ENCODE measurements around the gene RBFA.

RBFA gene

DNA sequence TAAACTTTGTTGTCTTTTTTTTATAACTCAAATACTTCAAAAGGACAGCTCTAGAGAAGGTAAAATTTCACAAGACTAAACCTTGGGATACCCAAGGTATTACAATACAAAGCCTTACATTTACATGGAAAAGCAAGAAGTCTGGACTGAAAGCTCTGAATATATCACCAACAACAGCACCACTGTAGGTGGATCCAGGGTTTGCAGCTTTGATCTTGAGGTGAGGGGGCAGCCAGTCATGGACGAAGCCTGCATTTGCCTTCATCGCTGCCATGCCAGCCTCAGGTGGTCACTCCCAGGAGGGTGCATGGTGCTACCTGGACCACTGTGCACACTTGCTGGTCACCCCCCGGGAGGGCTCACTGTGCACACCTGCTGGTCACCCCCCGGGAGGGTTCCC, 36.6 kb downstream of the RBFA start:
- in situ Hi-C loops (cut with MboI; ENCODE audit: low sequenced_read_pairs): no loop called here

DNA sequence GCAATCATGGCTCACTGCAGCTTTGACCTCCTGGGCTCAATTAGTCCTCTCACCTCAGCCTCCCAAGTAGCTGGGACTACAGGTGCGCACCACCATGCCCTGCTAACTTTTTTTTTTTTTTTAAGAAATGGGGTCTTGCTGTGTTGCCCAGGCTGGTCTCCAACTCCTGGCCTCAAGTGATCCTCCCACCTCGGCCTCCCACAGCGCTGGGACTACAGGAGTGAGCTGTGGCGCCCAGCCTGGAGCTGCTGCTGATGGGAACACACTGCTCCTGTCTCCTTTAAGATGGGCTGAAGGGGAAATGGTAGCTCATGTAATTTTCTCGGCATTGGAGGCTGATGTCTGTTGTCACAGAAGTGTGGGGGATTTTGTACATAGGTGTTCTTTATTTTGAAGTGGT, 39.9 kb downstream of the RBFA start:
- in situ Hi-C loops (cut with MboI; ENCODE audit: low sequenced_read_pairs): no loop called here

DNA sequence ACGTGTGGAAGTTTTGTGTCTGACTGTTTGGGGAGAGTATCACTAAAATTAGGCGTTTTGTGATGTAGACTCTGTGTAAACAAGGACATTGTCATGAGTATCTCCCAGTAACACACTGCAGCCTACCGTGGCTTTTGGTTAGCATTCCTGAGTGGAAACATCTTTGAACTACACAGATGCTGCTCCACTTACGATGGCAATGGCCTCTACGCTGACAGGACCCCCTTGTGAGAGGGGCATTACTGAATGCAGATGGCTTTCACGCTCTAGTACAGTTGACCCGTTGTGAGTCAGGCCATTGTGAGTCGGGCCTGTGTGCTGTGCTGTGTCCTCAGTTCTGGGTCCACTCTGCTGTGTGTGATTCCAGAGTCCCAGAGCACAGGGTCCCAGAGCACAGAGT, 40.5 kb downstream of the RBFA start:
- in situ Hi-C loops (cut with MboI; ENCODE audit: low sequenced_read_pairs): no loop called here

DNA sequence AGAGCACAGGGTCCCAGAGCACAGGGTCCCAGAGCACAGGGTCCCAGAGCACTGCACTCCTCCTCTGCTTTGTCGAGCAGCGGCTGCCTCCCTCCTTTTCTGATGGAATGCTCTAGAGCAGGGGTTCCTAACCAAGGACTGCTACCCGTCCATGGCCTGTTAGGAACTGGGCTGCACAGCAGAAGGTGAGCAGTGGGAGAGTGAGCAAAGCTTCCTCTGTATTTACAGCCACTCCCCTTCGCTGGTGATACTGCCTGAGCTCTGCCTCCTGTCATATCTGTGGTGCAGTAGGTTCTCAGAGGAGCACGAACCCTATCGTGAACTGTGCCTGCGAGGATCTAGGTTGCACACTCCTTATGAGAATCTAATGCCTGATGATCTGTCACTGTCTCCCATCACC, 41.7 kb downstream of the RBFA start:
- in situ Hi-C loops (cut with MboI; ENCODE audit: low sequenced_read_pairs): no loop called here

DNA sequence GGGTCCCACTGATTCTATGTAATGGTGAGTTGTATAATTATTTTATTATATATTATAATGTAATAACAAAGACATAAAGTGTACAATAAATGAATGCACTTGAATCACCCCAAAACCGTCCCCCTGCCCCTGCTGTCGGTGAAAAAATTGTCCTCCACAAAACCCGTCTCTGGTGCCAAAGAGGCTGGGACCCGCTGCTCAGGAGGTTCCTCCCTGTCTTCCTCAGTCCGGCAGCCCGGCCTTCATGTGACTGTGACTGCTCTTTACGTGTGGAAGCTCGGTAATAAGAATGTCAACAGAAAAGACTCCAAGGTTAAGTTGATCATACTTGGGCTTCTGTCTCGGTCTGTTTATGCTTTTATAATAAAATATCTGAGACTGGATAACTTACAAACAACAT, 42.1 kb downstream of the RBFA start:
- in situ Hi-C loops (cut with MboI; ENCODE audit: low sequenced_read_pairs): no loop called here

DNA sequence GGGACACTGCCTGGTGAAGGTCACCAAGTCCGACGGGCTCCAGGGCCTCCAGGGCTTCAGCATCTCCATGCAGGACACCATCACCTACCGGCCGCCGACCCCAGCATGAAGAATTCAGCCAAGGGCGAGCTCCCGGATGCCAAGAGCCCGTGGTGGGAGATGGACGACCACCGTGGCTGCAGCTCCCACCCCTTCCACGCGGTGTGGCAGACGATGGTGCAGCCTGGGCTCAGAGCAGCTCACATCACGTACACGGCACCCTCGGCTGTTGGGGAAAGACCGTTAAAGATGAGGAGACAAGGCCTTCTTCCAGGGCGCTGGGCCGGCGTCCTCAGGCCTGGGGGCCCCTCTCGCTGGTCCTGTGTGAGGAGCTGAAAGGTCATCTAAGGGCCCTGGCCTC, 43.6 kb downstream of the RBFA start:
- in situ Hi-C loops (cut with MboI; ENCODE audit: low sequenced_read_pairs): no loop called here
